PC-9 (cell line): ENCODE results near the gene PPHLN1. TPM values are rescaled to one million over a fixed set of nuclear protein-coding genes. Genes with fewer than 3 reads are reported as not detected.

ENCODE experiments used
- BruUV-seq: library from RNA; stranded (reverse); fragments of 400-500 nt; replicated peaks from 2 replicates; lab custom pipeline; 2021; lab: Mats Ljungman, UMichigan
- CTCF ChIA-PET: fragments of 300-600 bp; sonication (Branson Sonifier 250); formaldehyde crosslinking; loops from one replicate; lab custom pipeline; 2022; ENCODE audit warnings: antibody characterized with exemption; lab: Charles Lee
- POLR2A ChIA-PET: fragments of 300-600 bp; sonication (Branson Sonifier 250); formaldehyde crosslinking; loops from one replicate; lab custom pipeline; 2022; ENCODE audit warnings: antibody characterized with exemption; ENCODE audit not compliant: unreplicated experiment; lab: Charles Lee
- DNase-seq, 2 experiments: peaks; one replicate each; pipeline versions ENCODE4 v3.0.0 to v3.0.0-alpha.2; 2015 to 2022; ENCODE audit warnings: mixed read lengths in 1 of 2
- H2AFZ ChIP-seq: fragments of 200-600 bp; sonication (generic); 2 replicates; pipeline ENCODE4 v1.8.1; 2017; ENCODE audit warnings: antibody characterized with exemption
- H3F3A ChIP-seq: fragments of 200-600 bp; sonication (generic); 2 replicates; pipeline ENCODE4 v1.8.1; 2017; ENCODE audit warnings: antibody characterized with exemption, mild to moderate bottlenecking, low read depth; ENCODE audit not compliant: insufficient read depth
- H3K27ac ChIP-seq: fragments of 200-600 bp; sonication (generic); 2 replicates; pipeline ENCODE4 v1.6.1; 2016; ENCODE audit warnings: mixed run types
- H3K27me3 ChIP-seq: fragments of 200-600 bp; sonication (generic); 2 replicates; pipeline ENCODE4 v1.6.1; 2016; ENCODE audit warnings: low read depth, mixed run types; ENCODE audit not compliant: insufficient read depth
- H3K36me3 ChIP-seq: fragments of 200-600 bp; sonication (generic); 2 replicates; pipeline ENCODE4 v1.6.1; 2016; ENCODE audit warnings: low read depth, mixed run types
- H3K4me1 ChIP-seq: fragments of 200-600 bp; sonication (generic); replicated peaks from 2 replicates; pipeline ENCODE4 v1.6.1; 2016; ENCODE audit warnings: mixed run types; ENCODE audit not compliant: insufficient read depth
- H3K4me2 ChIP-seq: fragments of 200-600 bp; sonication (generic); 2 replicates; pipeline ENCODE4 v1.6.1; 2017; ENCODE audit warnings: mixed run types
- H3K4me3 ChIP-seq: fragments of 200-600 bp; sonication (generic); 2 replicates; pipeline ENCODE4 v1.6.1; 2016; ENCODE audit warnings: mixed run types
- H3K79me2 ChIP-seq: fragments of 200-600 bp; sonication (generic); 2 replicates; pipeline ENCODE4 v1.6.1; 2017; ENCODE audit warnings: low read depth, mixed run types
- H3K9me2 ChIP-seq: fragments of 200-600 bp; sonication (generic); 2 replicates; pipeline ENCODE4 v1.8.1; 2017; ENCODE audit warnings: mild to moderate bottlenecking; ENCODE audit not compliant: insufficient read depth
- H3K9me3 ChIP-seq: fragments of 200-600 bp; sonication (generic); 2 replicates; pipeline ENCODE4 v1.8.1; 2016; ENCODE audit warnings: low read depth; ENCODE audit not compliant: insufficient read depth
- H4K20me1 ChIP-seq: fragments of 200-600 bp; sonication (generic); 2 replicates; pipeline ENCODE4 v1.8.1; 2017; ENCODE audit not compliant: insufficient read depth
- EZH2 ChIP-seq: fragments of 200-600 bp; sonication (generic); IDR thresholded peaks from 2 replicates; pipeline ENCODE4 v1.8.0; 2017; ENCODE audit warnings: antibody characterized with exemption, low read depth
- intact Hi-C: fragments of 100-400 bp; cut with micrococcal nuclease; formaldehyde crosslinking; loops from one replicate; pipeline ENCODE4 v1.10.0; 2022; ENCODE audit not compliant: unreplicated experiment
- total RNA-seq: library from RNA; stranded (reverse); gene quantifications from 2 replicates; pipeline ENCODE4 v1.2.3, GENCODE V29; 2021
- TF ChIP-seq, protein P1 (sequence below): fragments of 200-600 bp; sonication (generic); conservative IDR thresholded peaks from 2 replicates; pipeline ENCODE4 v1.6.1; 2017; ENCODE audit warnings: mixed run types, antibody characterized with exemption, mild to moderate bottlenecking, moderate library complexity

PPHLN1 gene
- total RNA-seq, 1 experiment from 2014 or later, result 61.9 TPM

- TF ChIP-seq, protein P1, sequence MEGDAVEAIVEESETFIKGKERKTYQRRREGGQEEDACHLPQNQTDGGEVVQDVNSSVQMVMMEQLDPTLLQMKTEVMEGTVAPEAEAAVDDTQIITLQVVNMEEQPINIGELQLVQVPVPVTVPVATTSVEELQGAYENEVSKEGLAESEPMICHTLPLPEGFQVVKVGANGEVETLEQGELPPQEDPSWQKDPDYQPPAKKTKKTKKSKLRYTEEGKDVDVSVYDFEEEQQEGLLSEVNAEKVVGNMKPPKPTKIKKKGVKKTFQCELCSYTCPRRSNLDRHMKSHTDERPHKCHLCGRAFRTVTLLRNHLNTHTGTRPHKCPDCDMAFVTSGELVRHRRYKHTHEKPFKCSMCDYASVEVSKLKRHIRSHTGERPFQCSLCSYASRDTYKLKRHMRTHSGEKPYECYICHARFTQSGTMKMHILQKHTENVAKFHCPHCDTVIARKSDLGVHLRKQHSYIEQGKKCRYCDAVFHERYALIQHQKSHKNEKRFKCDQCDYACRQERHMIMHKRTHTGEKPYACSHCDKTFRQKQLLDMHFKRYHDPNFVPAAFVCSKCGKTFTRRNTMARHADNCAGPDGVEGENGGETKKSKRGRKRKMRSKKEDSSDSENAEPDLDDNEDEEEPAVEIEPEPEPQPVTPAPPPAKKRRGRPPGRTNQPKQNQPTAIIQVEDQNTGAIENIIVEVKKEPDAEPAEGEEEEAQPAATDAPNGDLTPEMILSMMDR, result no peak
- no peak for TF ChIP-seq EZH2
- DNase-seq, result no peak
- Histone ChIP-seq H3K27me3 (no peaks in the 10 kb centered on the region), H3K79me2 (peaks cover 3% of the 10 kb centered on the region; the same call in 1 of the 2 replicates), H3K4me1 (no peaks in the 10 kb centered on the region), H3K27ac (no peak overlapping the region), H3K4me2 (no peak overlapping the region), H3F3A (no peaks in the 10 kb centered on the region), H3K4me3 (no peak overlapping the region), H3K36me3 (peaks cover 10% of the 10 kb centered on the region), H2AFZ (no peak overlapping the region), H3K9me2 (no peaks in the 10 kb centered on the region), H3K9me3 (no peaks in the 10 kb centered on the region), H4K20me1 (no peaks in the 10 kb centered on the region)
- no TSS peak for BruUV-seq
- intact Hi-C loops, result no loop called here
- ChIA-PET POLR2A (no interaction called here), CTCF (no interaction called here)
Observed at GRCh38 chr12:42362647-42363260, 36.8 kb downstream of the PPHLN1 start.

DNA sequence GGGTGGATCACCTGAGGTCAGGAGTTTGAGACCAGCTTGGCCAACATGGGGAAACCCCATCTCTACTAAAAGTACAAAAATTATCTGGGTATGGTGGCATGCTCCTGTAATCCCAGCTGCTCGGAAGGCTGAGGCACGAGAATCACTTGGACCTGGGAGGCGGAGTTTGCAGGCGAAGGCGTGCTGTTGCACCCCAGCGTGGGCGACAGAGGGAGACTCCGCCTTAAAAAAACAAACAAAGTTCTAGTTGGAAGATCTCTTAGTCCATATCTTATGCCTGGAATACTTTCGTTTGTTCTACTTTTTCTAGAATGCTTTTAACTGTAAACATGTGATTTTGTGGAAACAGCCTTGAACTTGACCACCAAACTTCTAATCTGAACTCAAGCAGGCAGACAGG is 38.7 kb downstream of the PPHLN1 start:
- no peaks in the 10 kb centered on the region for H3F3A ChIP-seq
- DNase-seq, result no peak
- no peak overlapping the region for H2AFZ ChIP-seq
- H3K4me1 ChIP-seq, result no peaks in the 10 kb centered on the region
- no peak overlapping the region for H3K27ac ChIP-seq
- peaks cover 5% of the 10 kb centered on the region for H3K36me3 ChIP-seq
- no peaks in the 10 kb centered on the region for H3K27me3 ChIP-seq
- ChIA-PET CTCF (no interaction called here), POLR2A (no interaction called here)
- no peaks in the 10 kb centered on the region for H3K9me3 ChIP-seq
- H3K4me3 ChIP-seq, result no peak overlapping the region
- no TSS peak for BruUV-seq
- no peak for TF ChIP-seq EZH2
- TF ChIP-seq, protein P1, result no peak
- 0 out of 2 replicates have a peak, but pooled peaks cover 3% of the 10 kb centered on the region for H4K20me1 ChIP-seq
- intact Hi-C loops, result no loop called here
- no peak overlapping the region for H3K4me2 ChIP-seq
- H3K79me2 ChIP-seq, result peaks cover 3% of the 10 kb centered on the region; the same call in 1 of the 2 replicates
- no peaks in the 10 kb centered on the region for H3K9me2 ChIP-seq

DNA sequence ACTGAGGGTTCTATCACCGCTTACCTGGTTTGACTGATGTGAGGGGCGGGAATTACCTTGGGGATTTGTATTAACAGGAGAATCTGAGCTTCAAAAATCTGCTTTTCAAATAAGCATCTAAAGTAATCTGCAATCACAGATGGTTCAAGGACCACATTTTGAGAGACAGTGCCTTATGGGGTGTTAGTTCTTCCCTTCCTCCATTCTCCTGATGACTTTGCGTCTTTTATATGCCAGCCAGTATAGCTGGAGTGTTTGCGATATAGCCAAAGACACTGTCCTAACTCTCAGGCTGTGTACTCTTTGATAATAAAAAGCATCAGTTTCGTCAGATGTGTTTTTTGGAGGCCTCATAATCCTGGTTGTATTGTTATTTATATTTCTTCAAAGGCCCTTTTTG is 39.5 kb downstream of the PPHLN1 start:
- no peaks in the 10 kb centered on the region for H3K9me2 ChIP-seq
- POLR2A ChIA-PET, result interaction anchor here (0.6 kb wide), 1 partner anchor 134 kb away, joined by 5 read pairs; no protein-coding TSS in a partner anchor
- TF ChIP-seq, protein P1, result no peak
- TF ChIP-seq EZH2, result no peak
- CTCF ChIA-PET, result no interaction called here
- no peak overlapping the region for H2AFZ ChIP-seq
- no peaks in the 10 kb centered on the region for H3K27me3 ChIP-seq
- BruUV-seq, result no TSS peak
- no peaks in the 10 kb centered on the region for H3F3A ChIP-seq
- H3K4me2 ChIP-seq, result no peak overlapping the region
- H3K4me3 ChIP-seq, result no peak overlapping the region
- no peaks in the 10 kb centered on the region for H3K9me3 ChIP-seq
- no peak overlapping the region for H3K27ac ChIP-seq
- 0 out of 2 replicates have a peak, but pooled peaks cover 3% of the 10 kb centered on the region for H4K20me1 ChIP-seq
- no peaks in the 10 kb centered on the region for H3K4me1 ChIP-seq
- peaks cover 5% of the 10 kb centered on the region for H3K36me3 ChIP-seq
- peaks cover 3% of the 10 kb centered on the region; the same call in 1 of the 2 replicates for H3K79me2 ChIP-seq
- intact Hi-C loops, result no loop called here
- no peak for DNase-seq
